ENCODE results near the gene CFAP92.
"Not testable (repeated sequence)": the region's sequence is repeated elsewhere in the genome, so short reads cannot be mapped to it uniquely, and the experiment has no call there.

The CFAP92 gene

GRCh38 chr3:128933213-128933921, 60.5 kb downstream of the CFAP92 start:
- in situ Hi-C loops (cut with HindIII; ENCODE audit: low sequenced_read_pairs), result no loop called here
- no peak for TF ChIP-seq CTCF (IDR thresholded peaks at IDR 0.05; ENCODE audit: low read depth, low read length)
- H3K4me3 ChIP-seq (ENCODE audit: low read depth, low read length), result no peak overlapping the region
- no peak for DNase-seq (ENCODE audit: low read depth, low spot score)

GRCh38 chr3:128932516-128933212, 61.2 kb downstream of the CFAP92 start:
- in situ Hi-C loops (cut with HindIII; ENCODE audit: low sequenced_read_pairs), result no loop called here
- no peak for DNase-seq (ENCODE audit: low read depth, low spot score)
- no peak for TF ChIP-seq CTCF (IDR thresholded peaks at IDR 0.05; ENCODE audit: low read depth, low read length)
- H3K4me3 ChIP-seq (ENCODE audit: low read depth, low read length), result no peak overlapping the region

GRCh38 chr3:128931046-128931445, 62.8 kb downstream of the CFAP92 start:
- in situ Hi-C loops (cut with HindIII; ENCODE audit: low sequenced_read_pairs), result no loop called here
- TF ChIP-seq CTCF (IDR thresholded peaks at IDR 0.05; ENCODE audit: low read depth, low read length), result no peak
- DNase-seq (ENCODE audit: low read depth, low spot score), result no peak
- H3K4me3 ChIP-seq (ENCODE audit: low read depth, low read length), result no peak overlapping the region

- no peak for DNase-seq (ENCODE audit: low read depth, low spot score)
- no peak overlapping the region for H3K4me3 ChIP-seq (ENCODE audit: low read depth, low read length)
- in situ Hi-C loops (cut with HindIII; ENCODE audit: low sequenced_read_pairs), result no loop called here
- TF ChIP-seq CTCF (IDR thresholded peaks at IDR 0.05; ENCODE audit: low read depth, low read length), result no peak
Observed at GRCh38 chr3:128929364-128929763, 64.5 kb downstream of the CFAP92 start.

GRCh38 chr3:128923986-128924385, 69.9 kb downstream of the CFAP92 start:
- in situ Hi-C loops (cut with HindIII; ENCODE audit: low sequenced_read_pairs); DNase-seq (ENCODE audit: low read depth, low spot score); H3K4me3 ChIP-seq (ENCODE audit: low read depth, low read length): not testable (repeated sequence)

- no peak for DNase-seq (ENCODE audit: low read depth, low spot score)
- in situ Hi-C loops (cut with HindIII; ENCODE audit: low sequenced_read_pairs), result no loop called here
- H3K4me3 ChIP-seq (ENCODE audit: low read depth, low read length), result no peak overlapping the region
Observed at GRCh38 chr3:128923576-128923975, 70.3 kb downstream of the CFAP92 start.

More at GRCh38 chr3:128923576-128923975, 70.3 kb downstream of the CFAP92 start:
- no peak for TF ChIP-seq CTCF (IDR thresholded peaks at IDR 0.05; ENCODE audit: low read depth, low read length)

Measured in astrocyte of the spinal cord (primary cell).